GM19395 (cell line): ENCODE measurements around the gene LRRC72.
"Not testable (repeated sequence)": the region's sequence is repeated elsewhere in the genome, so short reads cannot be mapped to it uniquely, and the experiment has no call there.

Source experiments
- ATAC-seq: cut with Tn5 transposase; IDR thresholded peaks from one replicate; pipeline ENCODE4 v1.9.1; 2021; ENCODE audit warnings: mild to moderate bottlenecking, moderate library complexity; ENCODE audit not compliant: unreplicated experiment

LRRC72 gene

DNA sequence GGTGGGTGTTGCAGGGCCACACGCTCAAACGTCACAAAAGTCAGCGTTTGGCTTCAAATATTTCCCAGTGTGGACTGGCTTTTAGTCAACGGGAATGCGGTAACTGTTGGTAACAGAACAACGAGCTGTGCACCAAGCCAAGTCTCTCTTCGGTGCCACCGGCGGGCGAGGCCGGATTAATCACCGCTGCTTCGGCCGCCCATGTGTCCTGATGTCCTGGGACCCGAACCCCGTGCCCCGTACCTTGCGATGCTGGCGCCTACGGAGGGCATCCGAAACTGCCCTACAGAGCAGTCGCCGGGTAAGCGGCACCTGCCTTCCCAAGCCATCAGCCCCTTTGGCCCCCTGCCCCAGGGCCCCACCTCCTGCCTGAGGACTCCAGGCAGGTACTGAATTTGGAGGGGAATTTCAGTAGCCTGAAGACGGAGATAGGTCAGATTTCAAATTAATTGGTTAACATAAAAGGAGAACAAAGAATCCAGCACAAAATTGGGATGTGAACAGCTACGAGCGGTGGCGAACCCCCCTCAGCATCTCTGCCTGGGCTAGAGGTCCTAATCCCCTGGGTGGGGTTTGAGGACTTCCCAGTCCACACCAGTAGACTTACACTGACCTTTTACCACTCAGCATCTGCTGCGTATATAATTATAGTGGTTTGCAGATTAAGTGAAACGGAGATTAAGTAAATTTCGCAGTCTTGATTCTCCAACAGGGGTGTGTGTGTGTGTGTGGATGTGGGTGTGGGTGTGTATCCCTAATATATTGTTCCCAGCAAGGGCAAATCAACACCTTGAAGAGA lies at the start of gene LRRC72:
LRRC72 (plus strand) TSS at position 84 of the 799 bp plus-strand sequence; CDS start at position 212, 128 bp downstream.
- ATAC-seq, result no peak

DNA sequence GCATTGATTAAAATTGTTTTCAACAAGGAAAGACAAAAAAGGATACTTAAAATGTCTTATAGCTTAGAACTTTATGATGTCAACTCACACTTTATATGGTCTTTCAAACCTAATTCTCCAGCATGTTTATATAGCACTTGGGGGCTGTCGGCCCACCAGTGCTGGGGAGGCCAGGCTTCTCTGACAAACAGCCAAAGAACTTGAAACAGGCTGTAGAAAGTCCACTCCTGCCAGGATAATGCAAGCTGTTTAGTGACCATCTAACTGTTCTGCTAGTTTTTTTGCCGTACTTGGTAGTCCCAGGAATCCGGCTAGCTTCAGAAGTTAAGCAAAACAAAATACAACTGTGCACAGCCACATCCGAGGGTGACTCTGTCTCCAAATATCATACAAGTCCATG lies 47.5 kb upstream of the LRRC72 start:
- ATAC-seq, result no peak

DNA sequence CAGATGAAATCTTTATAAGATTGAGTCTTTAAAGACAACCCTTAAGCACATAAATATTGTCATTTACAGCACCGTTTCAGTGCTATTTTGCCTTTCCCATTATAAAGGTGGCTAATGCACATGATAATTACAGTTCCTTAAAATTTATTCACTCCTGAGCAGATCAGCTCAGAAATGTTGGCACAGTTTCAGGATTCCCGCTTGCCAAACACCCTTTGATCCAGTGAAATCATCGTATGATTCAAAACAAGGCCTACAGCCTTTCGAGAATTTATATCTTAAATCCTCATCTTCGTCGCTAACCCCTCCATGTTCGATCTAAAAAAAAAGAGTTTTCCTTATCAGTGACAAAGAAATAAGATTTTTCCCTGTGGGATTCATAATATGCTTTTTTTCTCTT lies 47.0 kb upstream of the LRRC72 start:
- no peak for ATAC-seq

DNA sequence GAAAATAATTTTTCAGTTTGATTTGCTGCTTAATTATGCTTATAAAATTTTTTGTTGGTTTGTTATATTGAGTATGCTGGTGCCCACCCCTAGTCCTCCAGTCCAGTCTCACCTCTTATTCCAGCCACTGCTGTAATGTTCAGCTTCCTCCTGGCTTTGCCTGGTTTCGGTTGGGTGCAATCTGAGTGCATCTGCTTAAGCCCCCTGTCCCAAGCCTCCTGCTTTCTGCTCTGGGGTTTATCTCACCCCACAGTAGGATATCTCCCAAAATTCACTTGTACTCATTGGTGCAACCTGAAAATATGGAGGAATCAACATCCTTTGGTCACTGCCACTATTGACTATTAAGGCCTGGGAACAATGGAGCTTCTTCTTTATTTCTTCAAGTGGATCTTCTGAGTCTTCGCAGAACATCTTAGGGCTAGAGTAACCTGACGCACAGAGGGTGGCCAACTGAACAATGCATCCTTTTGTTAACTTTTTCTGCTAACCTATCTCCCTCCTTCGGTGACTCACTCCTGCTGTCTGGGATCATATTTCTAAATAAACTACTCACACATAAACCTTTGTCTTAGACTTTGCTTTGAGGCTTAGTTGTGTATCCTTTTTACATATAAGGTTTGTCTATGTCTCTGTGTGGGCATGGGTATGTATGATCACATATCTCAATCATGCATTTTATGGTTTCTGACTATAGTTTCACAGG lies 42.0 kb upstream of the LRRC72 start:
- ATAC-seq, result no peak

DNA sequence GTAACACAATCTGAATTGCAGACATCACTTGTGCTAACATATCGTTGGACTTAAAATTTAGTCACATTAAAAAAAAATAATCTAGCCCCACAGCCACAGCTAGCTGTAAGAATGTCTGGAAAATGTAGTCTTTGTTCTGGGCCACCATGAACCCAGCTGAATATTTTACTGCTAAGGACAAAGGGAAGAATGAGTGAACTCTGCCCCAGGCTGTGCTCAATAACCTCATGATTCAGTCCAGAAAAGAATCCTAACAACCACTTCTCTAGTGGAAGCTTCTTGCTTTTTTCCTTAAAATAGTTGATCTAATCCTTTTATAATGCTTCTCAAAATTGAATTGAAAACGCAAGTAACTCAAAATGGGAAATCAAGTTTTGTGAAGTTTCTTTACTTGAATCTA lies 35.5 kb upstream of the LRRC72 start:
- no peak for ATAC-seq

DNA sequence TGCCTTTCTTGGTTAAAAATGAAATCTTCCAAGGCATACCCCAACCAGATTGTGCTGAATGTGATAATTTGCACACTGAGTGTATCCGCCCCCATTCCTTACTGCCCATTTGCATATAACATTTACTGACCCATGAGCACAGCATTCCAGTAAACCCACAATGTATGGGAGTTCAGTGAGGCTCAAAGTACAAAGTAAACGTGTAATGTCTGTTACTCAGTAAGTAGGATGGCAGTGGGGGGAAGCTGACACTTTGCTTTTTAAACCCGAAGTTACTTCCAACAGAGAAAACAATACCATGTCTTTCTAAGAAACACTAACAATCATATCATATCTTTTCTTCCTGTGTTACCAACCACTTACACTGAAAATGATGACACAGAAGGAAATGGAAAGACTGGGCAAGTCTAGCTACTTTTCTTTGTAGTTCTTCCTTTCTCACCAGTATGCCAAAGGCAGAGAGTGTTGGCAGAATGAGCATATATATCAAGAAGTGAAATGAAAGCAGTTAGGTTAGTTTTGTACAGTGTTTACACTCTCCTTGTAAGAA lies 34.0 kb upstream of the LRRC72 start:
- ATAC-seq, result no peak

DNA sequence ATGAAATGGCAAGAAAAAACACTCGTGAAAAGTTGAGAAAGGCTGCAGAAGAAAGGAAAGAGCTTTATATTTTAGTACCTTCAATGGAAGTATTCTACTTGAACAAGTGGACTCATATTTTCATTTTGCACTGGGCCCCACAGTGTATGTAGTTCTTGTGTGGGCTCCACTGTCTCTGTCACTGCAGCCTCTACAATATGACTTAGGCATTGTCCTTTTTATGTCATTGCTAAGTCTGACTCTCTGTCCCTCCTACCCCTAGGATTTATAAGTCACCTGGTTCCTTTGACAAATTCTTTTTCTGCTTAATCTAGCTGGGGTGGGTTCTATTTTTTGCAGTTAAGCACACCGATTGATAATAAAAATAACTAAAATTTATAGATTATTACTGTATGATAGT lies 33.4 kb upstream of the LRRC72 start:
- no peak for ATAC-seq

DNA sequence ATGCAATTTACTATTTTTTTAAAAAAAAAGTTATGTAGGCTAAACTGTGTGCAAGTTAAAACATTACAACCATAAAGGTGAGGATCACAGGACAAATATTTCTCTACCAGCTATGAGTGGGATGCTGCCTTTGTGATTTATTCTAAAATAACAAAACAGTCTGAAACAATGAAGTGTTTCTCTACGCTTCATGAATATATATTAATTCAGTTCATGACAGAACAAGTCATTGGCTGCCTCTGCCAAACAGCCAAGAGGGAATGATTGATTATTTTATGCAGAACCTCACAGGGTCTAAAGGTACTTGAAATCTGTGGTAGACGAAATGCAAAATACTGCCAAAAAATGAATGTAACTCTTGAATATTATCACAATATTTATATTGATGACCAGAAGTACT lies 32.1 kb upstream of the LRRC72 start:
- ATAC-seq, result no peak

DNA sequence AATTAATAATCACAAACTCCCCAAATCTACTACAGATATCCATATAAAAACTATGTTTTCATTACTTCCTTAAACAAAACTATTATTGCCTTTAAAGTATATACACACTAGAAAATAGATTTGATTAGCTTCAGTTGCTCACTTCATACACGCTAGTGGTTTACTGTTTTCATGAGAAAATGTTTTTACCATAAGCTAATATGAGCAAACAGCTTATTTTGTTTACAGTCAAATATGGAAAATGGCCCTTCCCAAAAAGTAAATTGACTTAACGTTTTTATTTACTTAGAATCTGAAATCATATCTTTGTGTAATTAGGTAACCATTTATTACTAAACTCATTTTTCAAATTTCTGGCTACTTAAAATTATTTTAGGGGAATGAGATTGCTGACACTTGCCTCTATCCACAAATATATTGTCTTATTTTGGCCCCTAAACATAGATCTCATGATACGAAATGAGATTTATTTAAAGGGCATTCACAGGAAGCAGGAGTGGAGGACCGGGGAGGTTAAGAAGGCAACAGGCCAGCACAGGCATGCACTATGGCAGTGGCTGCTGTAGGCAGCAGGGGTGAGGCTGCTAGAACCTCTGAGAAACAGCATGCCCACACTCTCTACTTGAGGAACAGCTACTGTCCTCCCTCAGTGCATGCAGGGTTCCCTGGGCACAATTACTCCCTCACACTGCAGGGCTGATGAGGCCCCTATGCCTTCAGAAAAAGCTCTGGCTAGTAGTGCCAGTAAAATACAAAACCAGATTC lies 31.5 kb upstream of the LRRC72 start:
- ATAC-seq, result no peak

DNA sequence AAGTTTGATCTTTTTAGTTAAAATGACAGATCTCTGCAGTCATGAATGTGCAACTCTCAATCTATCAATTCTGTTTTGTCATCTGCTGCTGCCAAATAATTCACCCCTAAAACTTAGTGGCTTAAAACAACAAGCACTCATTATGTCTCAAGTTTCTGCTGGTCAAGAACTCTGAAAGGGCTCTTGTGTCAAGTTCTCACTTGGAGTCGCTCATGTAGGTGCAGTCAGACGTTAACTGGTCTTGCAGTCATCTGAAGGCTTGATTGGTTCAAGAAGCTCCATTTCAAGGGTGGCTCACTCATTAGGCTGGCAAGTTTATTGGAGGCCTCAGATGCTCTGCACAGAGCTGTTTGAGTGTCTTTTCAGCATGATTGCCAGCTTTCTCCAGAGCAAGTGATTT lies 28.5 kb upstream of the LRRC72 start:
- ATAC-seq, result no peak

DNA sequence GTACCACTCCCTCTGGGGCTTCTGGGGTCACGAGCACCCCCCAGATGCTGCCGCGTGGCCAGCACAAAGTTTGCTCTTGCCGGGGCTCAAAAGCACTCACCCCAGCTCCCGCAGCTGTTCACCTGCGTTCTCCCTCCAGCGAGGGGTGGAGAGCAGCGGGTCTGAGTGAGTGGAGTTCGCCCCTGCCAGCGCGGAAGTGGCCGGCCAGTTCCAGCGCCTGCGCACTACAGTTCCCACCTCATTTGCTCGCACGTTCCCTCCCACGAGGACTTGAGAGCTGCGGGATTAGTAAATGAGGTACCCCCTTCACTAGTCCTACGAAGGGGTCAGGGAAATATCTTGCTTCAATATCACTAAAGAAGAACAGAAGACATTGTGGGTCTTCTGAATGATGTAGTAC lies 24.3 kb upstream of the LRRC72 start:
- no peak for ATAC-seq

DNA sequence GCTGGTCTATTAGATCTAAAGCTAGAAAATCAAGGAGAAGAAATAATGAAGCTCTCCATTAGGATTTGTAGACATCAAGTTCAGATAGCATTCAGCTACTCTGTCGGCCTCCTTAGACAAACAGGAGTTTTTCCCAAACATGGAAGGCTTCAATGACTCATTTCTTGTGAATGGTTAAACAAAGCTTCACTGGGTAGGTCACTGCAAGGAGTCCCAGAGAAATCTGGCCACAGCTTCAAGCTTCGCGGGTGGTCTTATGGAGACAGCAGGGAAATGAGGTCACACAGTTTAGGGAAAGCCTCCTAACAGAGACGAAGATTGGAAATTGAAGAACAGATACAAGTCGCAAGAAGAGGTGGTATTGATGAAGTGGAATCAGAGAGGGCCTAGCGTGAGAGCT lies 22.6 kb upstream of the LRRC72 start:
- no peak for ATAC-seq

DNA sequence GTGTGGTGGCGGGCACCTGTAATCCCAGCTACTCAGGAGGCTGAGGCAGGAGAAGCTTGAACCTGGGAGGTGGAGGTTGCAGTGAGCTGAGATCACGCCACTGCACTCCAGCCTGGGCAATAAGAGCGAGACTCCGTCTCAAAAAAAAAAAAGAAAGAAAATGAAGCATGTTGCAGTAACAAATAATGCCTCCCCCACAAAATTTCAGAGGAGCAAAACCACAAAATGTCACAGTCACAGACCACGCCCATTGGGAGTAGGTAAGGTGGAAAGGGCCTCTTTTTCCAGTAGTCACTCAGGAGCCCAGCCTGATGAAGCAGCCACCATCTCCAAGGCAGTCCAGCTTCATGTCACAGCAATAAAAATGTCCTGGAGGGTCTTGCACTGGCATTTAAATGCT lies 20.2 kb upstream of the LRRC72 start:
- ATAC-seq, result not testable (repeated sequence)

DNA sequence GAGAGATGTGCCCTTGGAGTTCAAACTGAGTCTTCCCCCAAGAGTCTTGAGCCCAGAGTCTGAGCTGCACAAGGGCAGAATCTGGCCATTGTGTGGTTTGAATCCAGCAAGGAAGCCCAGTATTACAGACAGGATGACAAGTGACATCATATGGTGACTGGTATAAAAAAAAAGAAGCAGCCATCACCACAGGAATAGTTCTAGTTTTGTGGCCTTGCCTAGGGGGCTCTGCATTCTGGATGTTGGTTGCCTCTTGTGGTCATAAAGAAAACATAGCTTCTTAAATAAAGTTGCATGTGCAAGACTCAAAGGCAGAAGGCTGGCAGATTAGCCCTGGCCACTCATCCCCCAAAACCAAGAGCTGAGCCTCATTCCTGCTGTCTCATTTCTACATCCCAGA lies 16.8 kb upstream of the LRRC72 start:
- ATAC-seq, result no peak

DNA sequence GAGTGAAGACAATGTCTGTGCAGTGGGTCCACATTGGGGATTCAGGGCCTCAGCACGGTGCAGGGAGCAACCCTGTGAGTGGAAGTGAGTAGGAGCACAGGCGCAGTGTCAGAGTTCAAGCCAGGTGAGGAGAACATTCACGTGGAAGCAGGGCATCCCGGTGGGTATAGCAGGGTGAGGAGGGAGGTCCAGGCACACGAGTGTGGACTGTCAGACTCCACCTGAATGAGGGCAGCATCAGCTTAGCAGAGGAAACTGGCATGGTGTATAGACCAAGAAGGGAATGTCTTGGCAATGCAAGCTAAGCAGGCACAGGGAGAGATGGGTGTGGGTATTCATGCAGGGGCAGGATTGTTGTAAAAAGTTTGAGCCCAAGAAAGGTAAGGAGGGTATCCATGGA lies 15.3 kb upstream of the LRRC72 start:
- no peak for ATAC-seq

DNA sequence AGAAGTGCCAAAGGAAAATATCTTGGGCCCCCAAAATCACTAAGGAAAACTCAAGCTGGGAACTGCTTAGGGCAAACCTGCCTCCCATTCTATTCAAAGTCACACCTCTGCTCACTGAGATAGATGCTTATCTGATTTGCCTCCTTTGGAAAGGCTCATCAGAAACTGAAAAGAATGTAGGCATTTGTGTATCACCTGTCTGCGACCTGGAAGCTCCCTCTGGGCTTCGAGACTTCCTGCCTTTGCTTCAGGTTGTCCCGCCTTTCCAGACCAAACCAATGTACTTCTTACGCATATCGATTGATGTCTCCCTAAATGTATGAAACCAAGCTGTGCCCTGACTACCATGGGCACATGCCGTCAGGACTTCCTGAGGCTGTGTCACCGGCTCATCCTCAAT lies 14.5 kb upstream of the LRRC72 start:
- no peak for ATAC-seq

DNA sequence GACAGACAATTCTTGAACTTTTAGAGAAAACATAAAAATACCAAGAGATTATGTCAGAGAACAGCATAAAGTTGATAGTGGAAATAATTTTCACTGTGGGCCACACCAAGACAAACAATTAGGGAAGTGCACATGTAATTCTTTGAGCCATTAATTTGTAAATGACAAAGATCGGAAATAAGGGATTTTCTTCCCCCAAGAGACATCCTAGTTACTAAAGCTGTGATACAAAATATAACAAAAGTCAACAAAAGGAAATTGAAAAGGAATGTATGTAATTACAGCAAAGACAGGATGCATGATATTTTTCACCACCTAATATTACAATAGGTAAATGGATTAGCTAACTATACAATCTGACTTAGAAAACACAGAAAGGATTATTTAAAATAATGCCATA lies 12.4 kb upstream of the LRRC72 start:
- no peak for ATAC-seq

DNA sequence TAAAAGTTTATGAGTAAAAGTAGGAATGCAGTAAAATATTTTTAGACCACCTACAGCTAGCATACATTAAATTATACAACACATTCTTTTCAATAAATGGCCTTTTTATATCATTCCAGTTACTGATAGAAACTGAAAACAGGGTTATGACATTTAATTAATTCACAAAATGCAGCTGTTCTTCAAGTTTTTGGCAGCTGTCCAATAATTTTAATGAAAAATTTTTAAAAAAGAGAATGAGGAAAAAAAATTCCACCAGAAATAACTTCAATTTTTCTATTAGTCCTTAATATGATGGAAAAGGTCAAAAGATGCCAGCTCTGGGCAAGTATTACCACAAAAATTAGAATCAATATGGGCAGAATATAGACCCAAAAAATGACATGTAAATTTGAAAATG lies 11.9 kb upstream of the LRRC72 start:
- ATAC-seq, result no peak

DNA sequence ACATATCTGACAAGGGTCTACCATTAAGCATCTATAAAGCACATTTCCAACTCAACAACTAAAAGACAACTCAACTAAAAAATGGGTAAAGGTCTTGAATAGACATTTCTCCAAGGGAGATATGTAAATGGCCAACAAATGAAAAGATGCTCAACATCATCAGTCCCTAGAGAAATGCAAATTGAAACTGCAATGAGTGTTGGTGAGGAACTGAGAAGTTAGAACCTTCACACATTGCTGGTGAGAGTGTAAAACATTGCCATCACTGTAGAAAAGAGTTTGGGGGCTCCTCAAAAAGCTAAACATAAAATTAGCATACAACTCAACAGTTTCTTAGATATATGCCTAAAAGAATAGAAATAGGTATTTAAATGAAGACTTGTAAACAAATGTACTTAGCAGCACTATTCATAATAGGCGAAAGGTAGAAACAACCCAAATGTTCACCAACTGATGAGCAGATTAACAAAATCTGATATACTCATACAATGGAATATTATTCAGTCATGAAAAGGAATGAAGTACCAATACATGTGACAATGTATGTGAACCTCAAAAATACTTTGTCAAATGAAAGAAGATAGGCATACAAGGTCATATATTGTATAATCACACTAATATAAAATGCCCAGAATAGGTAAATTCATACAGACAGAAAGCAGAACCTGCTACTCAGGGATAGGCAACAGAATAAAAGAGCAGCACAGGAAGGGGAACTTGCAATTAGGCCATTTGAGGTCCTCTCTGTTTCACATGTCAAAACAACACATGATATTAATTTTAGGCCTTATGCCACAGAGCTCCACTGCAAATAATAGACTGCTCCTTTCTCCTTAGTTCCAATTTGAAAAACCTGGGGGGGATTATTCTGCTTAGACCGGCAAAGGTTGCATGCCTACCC lies 10.6 kb upstream of the LRRC72 start:
- ATAC-seq, result no peak

DNA sequence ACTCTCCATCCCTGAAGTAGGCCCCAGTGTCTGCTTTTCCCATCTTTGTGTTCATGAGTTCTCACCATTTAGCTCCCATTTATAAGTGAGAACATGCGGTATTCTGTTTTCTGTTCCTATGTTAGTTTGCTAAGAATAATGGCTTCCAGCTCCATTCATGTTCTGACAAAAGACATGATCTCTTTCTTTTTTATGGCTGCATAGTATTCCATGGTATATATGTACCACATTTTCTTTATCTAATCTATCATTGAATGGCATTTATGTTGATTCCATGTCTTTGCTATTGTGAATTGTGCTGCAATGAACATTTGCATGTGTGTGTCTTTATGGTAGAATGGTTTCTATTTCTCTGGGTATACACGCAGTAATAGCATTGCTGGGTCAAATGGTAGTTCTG lies 6.6 kb upstream of the LRRC72 start:
- ATAC-seq, result not testable (repeated sequence)
